Endothelial cell of umbilical vein (primary cell): ENCODE measurements around the gene EPS8L2. TPM values are rescaled to one million over a fixed set of nuclear protein-coding genes. Genes with fewer than 3 reads are reported as not detected.

Experiments used
- BruUV-seq: library from RNA; stranded (reverse); fragments of 400-500 nt; replicated peaks from 2 replicates; lab custom pipeline; 2021; lab: Mats Ljungman, UMichigan
- CTCF ChIA-PET: fragments of 300-600, 350-600 bp; sonication (Branson Sonifier 250); formaldehyde crosslinking; loops from one replicate; lab custom pipeline; 2021; ENCODE audit warnings: antibody characterized with exemption, inconsistent platforms; lab: Charles Lee
- POLR2A ChIA-PET: fragments of 300-600, 350-600 bp; sonication (Branson Sonifier 250); formaldehyde crosslinking; loops from one replicate; lab custom pipeline; 2021; ENCODE audit warnings: antibody characterized with exemption, inconsistent platforms; lab: Charles Lee
- DNase-seq: peaks from one replicate; pipeline ENCODE4 v3.0.0-alpha.2; 2011; ENCODE audit warnings: low read depth, low spot score
- FAIRE-seq: peaks from 2 replicates; lab custom pipeline; 2011; peaks lifted over from hg19 to GRCh38; lab: Jason Lieb, UNC
- H2AFZ ChIP-seq: 2 replicates; pipeline ENCODE4 v1.6.0; 2012; ENCODE audit warnings: low read depth, low read length, control low read depth, inconsistent platforms
- H3K27ac ChIP-seq: 2 replicates; pipeline ENCODE4 v1.5.1; 2011; ENCODE audit warnings: low read depth, mild to moderate bottlenecking, control low read depth, low read length, moderate library complexity; ENCODE audit not compliant: insufficient read depth
- H3K27me3 ChIP-seq, 2 experiments: 2 replicates each; pipeline versions ENCODE4 v1.6.0 to v1.6.1; 2011; ENCODE audit warnings: low read length in 2 of 2, mixed read lengths in 1 of 2; ENCODE audit not compliant: control insufficient read depth in 2 of 2, insufficient read depth in 2 of 2
- H3K36me3 ChIP-seq, 2 experiments: 2 replicates in 1 of 2; 3 replicates in 1 of 2; pipeline ENCODE4 v1.5.1; 2011; ENCODE audit warnings: low read length in 2 of 2, mild to moderate bottlenecking in 1 of 2, moderate library complexity in 1 of 2; ENCODE audit not compliant: control insufficient read depth in 2 of 2, insufficient read depth in 2 of 2; ENCODE audit errors: extremely low read depth in 1 of 2
- H3K4me1 ChIP-seq: 3 replicates; pipeline ENCODE4 v1.5.1; 2011; ENCODE audit warnings: mild to moderate bottlenecking, low read length; ENCODE audit not compliant: control insufficient read depth, insufficient read depth; ENCODE audit errors: extremely low read depth
- H3K4me2 ChIP-seq: 2 replicates; pipeline ENCODE4 v1.6.1; 2011; ENCODE audit warnings: low read length, control low read depth, mixed read lengths; ENCODE audit not compliant: insufficient read depth
- H3K4me3 ChIP-seq, 3 experiments: fragments of 200-600 bp in 1 of 3; sonication (generic), shearing (Covaris generic) in 1 of 3; replicated peaks in 1 of 3; 2 replicates each; pipeline ENCODE4 v1.5.1; 2011 to 2016; ENCODE audit warnings: control low read depth in 3 of 3, low read length in 3 of 3, mild to moderate bottlenecking in 2 of 3, inconsistent platforms in 1 of 3, low read depth in 1 of 3, moderate library complexity in 1 of 3; ENCODE audit not compliant: insufficient read depth in 1 of 3
- H3K79me2 ChIP-seq: 2 replicates; pipeline ENCODE4 v1.6.0; 2012; ENCODE audit warnings: low read length, inconsistent platforms; ENCODE audit not compliant: control insufficient read depth, insufficient read depth
- H3K9ac ChIP-seq: replicated peaks from 2 replicates; pipeline ENCODE3; 2011; ENCODE audit warnings: low read length, control low read depth; ENCODE audit not compliant: insufficient read depth; ENCODE audit errors: extremely low read depth
- H3K9me1 ChIP-seq: replicated peaks from 3 replicates; pipeline ENCODE4 v1.6.0; 2011; ENCODE audit warnings: mild to moderate bottlenecking, low read length; ENCODE audit not compliant: control insufficient read depth, insufficient read depth; ENCODE audit errors: extremely low read depth
- H3K9me3 ChIP-seq: replicated peaks from 2 replicates; pipeline ENCODE4 v1.5.1; 2012; ENCODE audit warnings: low read length, inconsistent platforms; ENCODE audit not compliant: control insufficient read depth, insufficient read depth
- H4K20me1 ChIP-seq: replicated peaks from 2 replicates; pipeline ENCODE3; 2011; ENCODE audit warnings: mild to moderate bottlenecking, low read length; ENCODE audit not compliant: control insufficient read depth, insufficient read depth; ENCODE audit errors: extremely low read depth
- EZH2 ChIP-seq: IDR thresholded peaks from 2 replicates; pipeline ENCODE4 v1.6.1; 2012; ENCODE audit warnings: borderline replicate concordance, low read depth, mild to moderate bottlenecking, moderate library complexity, low read length, inconsistent platforms; ENCODE audit not compliant: severe bottlenecking
- FOS ChIP-seq: IDR thresholded peaks from 2 replicates; pipeline ENCODE4 v1.6.1; 2011; ENCODE audit warnings: mild to moderate bottlenecking, low read length, moderate library complexity, borderline replicate concordance; ENCODE audit not compliant: insufficient read depth
- GATA2 ChIP-seq: IDR thresholded peaks from 2 replicates; pipeline ENCODE4 v1.7.0; 2011; ENCODE audit warnings: low read depth, mild to moderate bottlenecking, moderate library complexity, mixed read lengths, low read length; ENCODE audit not compliant: insufficient read length, insufficient read depth
- JUN ChIP-seq: IDR thresholded peaks from 2 replicates; pipeline ENCODE4 v1.6.1; 2011; ENCODE audit warnings: borderline replicate concordance, low read depth; ENCODE audit not compliant: insufficient read length, insufficient read depth
- MAX ChIP-seq: IDR thresholded peaks from 2 replicates; pipeline ENCODE4 v1.6.1; 2011; ENCODE audit not compliant: insufficient read depth, insufficient read length
- MYC ChIP-seq: IDR thresholded peaks from one replicate; pipeline ENCODE4 v1.6.1; 2011; ENCODE audit warnings: mild to moderate bottlenecking, low read depth, low read length
- POLR2A ChIP-seq: IDR thresholded peaks from 2 replicates; pipeline ENCODE4 v1.6.1; 2012; ENCODE audit warnings: low read depth, mild to moderate bottlenecking, control low read depth, low read length
- POLR2AphosphoS5 ChIP-seq: IDR thresholded peaks from 2 replicates; pipeline ENCODE4 v1.6.1; 2012; ENCODE audit warnings: low read depth, mild to moderate bottlenecking, control low read depth, low read length, moderate library complexity; ENCODE audit not compliant: insufficient read depth
- dilution Hi-C: fragments of 300-500 bp; cut with MboI; formaldehyde crosslinking; loops from one replicate; pipeline ENCODE4 v1.15.0; 2019; ENCODE audit warnings: low sequenced_read_pairs; ENCODE audit not compliant: extremely low pct_ligation_motif_present
- intact Hi-C: fragments of 100-400 bp; cut with micrococcal nuclease; formaldehyde crosslinking; loops from one replicate; pipeline ENCODE4 v1.10.0; 2022
- polyA plus RNA-seq, 4 experiments: library from polyadenylated mRNA; depleted of rRNA in 3 of 4; stranded (reverse) in 3 of 4; unstranded in 1 of 4; fragments of >200 nt; gene quantifications; 2 replicates each; pipeline versions ENCODE4 v1.2.1 to v1.2.3, GENCODE V29; 2011 to 2012; ENCODE audit warnings: missing spikeins in 1 of 4
- total RNA-seq: library from RNA; stranded (reverse); gene quantifications from 2 replicates; pipeline ENCODE4 v1.2.3, GENCODE V29; 2021
- TF ChIP-seq, protein P1 (sequence below), 2 donors: IDR thresholded peaks; 1 replicate in 1 of 2; 2 replicates in 1 of 2; pipeline ENCODE4 v1.5.1; 2011; ENCODE audit warnings: low read length in 2 of 2, mild to moderate bottlenecking in 2 of 2, moderate library complexity in 2 of 2, control low read depth in 1 of 2, inconsistent platforms in 1 of 2, low read depth in 1 of 2; ENCODE audit not compliant: insufficient read depth in 1 of 2; ENCODE audit errors: extremely low read depth in 1 of 2

The EPS8L2 gene
- total and polyA plus RNA-seq, 2 donors (not counting 3 experiments of a cell fraction or from before 2014, with no cell fraction given), result 5.2 to 12.5 TPM

- H3K36me3 ChIP-seq, result peaks cover 2 to 32% of the 10 kb centered on the region in 2 experiments
- H3K9ac ChIP-seq, result no peak overlapping the region
- CTCF ChIA-PET, result no interaction called here
- no peak for FAIRE-seq
- no peaks in the 10 kb centered on the region for H4K20me1 ChIP-seq
- DNase-seq, result no peak
- no peaks in the 10 kb centered on the region for H3K4me1 ChIP-seq
- BruUV-seq, result no TSS peak
- TF ChIP-seq GATA2 (no peak), MYC (no peak), FOS (no peak), POLR2A (no peak), POLR2AphosphoS5 (no peak), EZH2 (no peak), JUN (no peak), MAX (no peak)
- TF ChIP-seq, protein P1, sequence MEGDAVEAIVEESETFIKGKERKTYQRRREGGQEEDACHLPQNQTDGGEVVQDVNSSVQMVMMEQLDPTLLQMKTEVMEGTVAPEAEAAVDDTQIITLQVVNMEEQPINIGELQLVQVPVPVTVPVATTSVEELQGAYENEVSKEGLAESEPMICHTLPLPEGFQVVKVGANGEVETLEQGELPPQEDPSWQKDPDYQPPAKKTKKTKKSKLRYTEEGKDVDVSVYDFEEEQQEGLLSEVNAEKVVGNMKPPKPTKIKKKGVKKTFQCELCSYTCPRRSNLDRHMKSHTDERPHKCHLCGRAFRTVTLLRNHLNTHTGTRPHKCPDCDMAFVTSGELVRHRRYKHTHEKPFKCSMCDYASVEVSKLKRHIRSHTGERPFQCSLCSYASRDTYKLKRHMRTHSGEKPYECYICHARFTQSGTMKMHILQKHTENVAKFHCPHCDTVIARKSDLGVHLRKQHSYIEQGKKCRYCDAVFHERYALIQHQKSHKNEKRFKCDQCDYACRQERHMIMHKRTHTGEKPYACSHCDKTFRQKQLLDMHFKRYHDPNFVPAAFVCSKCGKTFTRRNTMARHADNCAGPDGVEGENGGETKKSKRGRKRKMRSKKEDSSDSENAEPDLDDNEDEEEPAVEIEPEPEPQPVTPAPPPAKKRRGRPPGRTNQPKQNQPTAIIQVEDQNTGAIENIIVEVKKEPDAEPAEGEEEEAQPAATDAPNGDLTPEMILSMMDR (IDR thresholded peaks at IDR 0.05; ENCODE audit: extremely low read depth in 1 of 2, insufficient read depth in 1 of 2, low read depth in 1 of 2, low read length in 2 of 2), result no peak
- no peak overlapping the region for H3K4me3 ChIP-seq
- H3K79me2 ChIP-seq, result no peaks in the 10 kb centered on the region
- no peak overlapping the region for H3K27ac ChIP-seq
- H3K4me2 ChIP-seq, result no peak overlapping the region
- POLR2A ChIA-PET, result no interaction called here
- dilution Hi-C loops, result no loop called here
- H2AFZ ChIP-seq, result no peak overlapping the region
- H3K9me1 ChIP-seq, result no peaks in the 10 kb centered on the region
- intact Hi-C loops, result no loop called here
- no peaks in the 10 kb centered on the region for H3K27me3 ChIP-seq
- H3K9me3 ChIP-seq, result no peaks in the 10 kb centered on the region
Measured at GRCh38 chr11:657691-658126, 48.3 kb upstream of the EPS8L2 start.
